Activated CD4-positive, alpha-beta T cell treated with anti-CD3 and anti-CD28 coated beads, Interleukin-2, amount 10 ng/mL, durations not matched to agents 24 days and 14 days (primary cell): Measurements from ENCODE around the gene ZNF740. TPM values are rescaled to one million over a fixed set of nuclear protein-coding genes. Genes with fewer than 3 reads are reported as not detected.
A peak's percentile ranks its signal among the peaks of the same experiment; 100 is the strongest.

Experiments used
- DNase-seq: peaks from one replicate; pipeline ENCODE4 v3.0.0; 2022
- H3K27ac Mint-ChIP-seq: one replicate; pipeline ENCODE4 v1.8.0; 2022; ENCODE audit warnings: mild to moderate bottlenecking, mixed read lengths
- H3K27me3 Mint-ChIP-seq: one replicate; pipeline ENCODE4 v1.8.0; 2022; ENCODE audit warnings: mixed read lengths
- H3K36me3 Mint-ChIP-seq: one replicate; pipeline ENCODE4 v1.8.0; 2022; ENCODE audit warnings: low read depth, mild to moderate bottlenecking, mixed read lengths
- H3K4me1 Mint-ChIP-seq: one replicate; pipeline ENCODE4 v1.8.0; 2021; ENCODE audit warnings: mixed read lengths
- H3K4me3 Mint-ChIP-seq: one replicate; pipeline ENCODE4 v1.8.0; 2022; ENCODE audit warnings: mild to moderate bottlenecking, moderate library complexity, mixed read lengths
- H3K9me3 Mint-ChIP-seq: one replicate; pipeline ENCODE4 v1.8.0; 2021; ENCODE audit warnings: mixed read lengths
- intact Hi-C: fragments of 100-400 bp; cut with micrococcal nuclease; formaldehyde crosslinking; loops from one replicate; pipeline ENCODE4 v1.15.1; 2023
- total RNA-seq: library from RNA; stranded (reverse); gene quantifications from 2 replicates; pipeline ENCODE4 v1.2.3, GENCODE V29; 2022

ZNF740 gene
- total RNA-seq: 44.0 and 50.5 TPM in 2 replicates

DNA sequence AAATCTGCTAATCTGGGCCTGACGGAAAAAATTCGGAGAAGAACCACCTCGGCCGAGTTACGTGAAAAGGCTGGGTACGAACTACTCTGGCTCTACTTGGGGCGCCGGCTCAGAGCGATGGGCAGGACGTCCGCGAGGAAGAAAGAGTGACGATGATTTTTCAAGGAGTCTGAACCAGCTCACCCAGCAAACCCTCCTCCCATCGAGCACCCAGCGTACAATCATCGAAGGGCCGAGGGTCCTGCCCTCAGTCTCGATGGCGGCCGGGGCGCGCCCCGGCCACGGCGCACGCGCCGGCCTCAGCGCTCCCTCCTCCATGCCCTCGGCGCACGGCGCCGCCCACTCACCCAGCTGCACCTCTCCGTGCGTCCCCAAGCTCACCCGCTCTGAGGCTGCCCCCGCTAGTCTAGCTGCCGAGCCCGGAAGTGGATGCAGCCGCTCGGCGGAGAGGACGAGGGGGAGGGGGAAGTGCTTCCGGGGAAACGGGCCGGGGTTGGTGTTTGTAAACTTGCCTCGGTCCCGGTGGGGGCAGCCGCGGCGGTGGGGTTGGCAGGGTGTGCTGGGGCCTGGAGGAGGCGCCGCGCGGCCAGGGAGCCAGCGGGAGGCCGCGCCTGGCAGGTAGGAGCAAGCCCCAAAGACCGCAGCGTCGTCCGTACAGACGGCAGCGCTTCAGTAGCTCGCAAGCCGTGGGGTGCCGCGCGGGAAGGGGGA is at the start of gene ZNF740, which contains the start of gene CSAD:
TSS of gene ZNF740 (plus strand) at position 503 of the 711 bp plus-strand sequence. CDS start 1,262 bp downstream, outside the sequence.
TSS of gene CSAD (minus strand) at position 706 of the 711 bp plus-strand sequence. CDS start 7,455 bp downstream, outside the sequence.
- peak; percentile 99 for DNase-seq
- Mint-ChIP-seq H3K4me3 (peak within 1 kb of the TSS; percentile 96), H3K9me3 (no peaks in the 10 kb centered on the region), H3K4me1 (peaks cover 48% of the 10 kb centered on the region), H3K36me3 (peaks cover 31% of the 10 kb centered on the region), H3K27ac (peak within 1 kb of the TSS; percentile 95), H3K27me3 (no peaks in the 10 kb centered on the region)
- intact Hi-C loops: loop anchor here (1.0 to 2.0 kb wide), 7 partner anchors 18 to 321 kb away; partner anchors contain the start of genes AAAS, MYG1 and TARBP2

DNA sequence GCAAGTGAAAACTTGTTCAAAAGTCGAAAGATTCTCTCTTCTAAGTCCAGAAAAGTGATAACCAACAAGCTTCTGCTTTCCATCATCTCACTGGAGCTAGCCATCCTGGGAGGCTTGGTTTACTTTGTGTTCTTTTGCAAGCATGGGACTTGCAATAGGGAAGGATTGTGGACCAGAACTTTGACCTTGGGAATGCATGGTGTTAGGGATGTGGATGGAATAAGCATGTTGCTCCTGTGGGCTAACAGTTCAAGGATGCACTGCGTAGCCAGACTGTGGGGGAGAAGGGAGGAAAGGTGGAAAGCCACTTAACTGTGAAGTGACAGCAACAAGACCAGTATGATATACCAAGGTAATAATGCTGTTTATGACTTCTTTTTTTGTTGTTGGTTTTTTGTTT is 48.7 kb upstream of the ZNF740 start:
- H3K36me3 Mint-ChIP-seq: no peaks in the 10 kb centered on the region
- no peaks in the 10 kb centered on the region for H3K9me3 Mint-ChIP-seq
- intact Hi-C loops: no loop called here
- no peak for DNase-seq
- H3K27ac Mint-ChIP-seq: no peak overlapping the region
- H3K4me3 Mint-ChIP-seq: no peak overlapping the region
- H3K4me1 Mint-ChIP-seq: no peaks in the 10 kb centered on the region
- peaks cover 14% of the 10 kb centered on the region for H3K27me3 Mint-ChIP-seq

GRCh38 chr12:53133722-53134121 is 46.8 kb upstream of the ZNF740 start:
- H3K4me1 Mint-ChIP-seq: no peaks in the 10 kb centered on the region
- H3K27ac Mint-ChIP-seq: no peak overlapping the region
- peaks cover 10% of the 10 kb centered on the region for H3K27me3 Mint-ChIP-seq
- intact Hi-C loops: no loop called here
- no peaks in the 10 kb centered on the region for H3K9me3 Mint-ChIP-seq
- H3K36me3 Mint-ChIP-seq: no peaks in the 10 kb centered on the region
- no peak for DNase-seq
- H3K4me3 Mint-ChIP-seq: no peak overlapping the region

DNA sequence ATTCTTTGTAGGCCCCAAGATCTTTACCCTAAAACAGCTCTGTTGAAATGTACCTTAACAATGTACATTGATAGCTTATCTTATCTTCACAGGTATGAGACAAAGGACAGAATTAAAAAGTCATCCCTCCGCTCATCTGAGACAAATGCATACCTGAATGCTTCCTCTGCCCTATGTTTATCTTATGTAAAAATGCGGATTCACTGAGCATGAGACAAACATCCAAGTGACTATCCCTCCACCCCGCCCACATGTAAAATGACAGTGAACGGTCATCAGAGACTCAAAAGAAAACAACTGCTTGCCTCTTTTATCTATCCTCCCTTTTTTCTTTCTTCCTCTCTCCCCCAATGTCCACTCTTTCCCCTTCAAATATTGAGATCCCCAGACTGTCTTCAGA is 37.2 kb upstream of the ZNF740 start:
- peaks cover 6% of the 10 kb centered on the region for H3K27me3 Mint-ChIP-seq
- intact Hi-C loops: no loop called here
- no peak overlapping the region for H3K4me3 Mint-ChIP-seq
- no peak overlapping the region for H3K27ac Mint-ChIP-seq
- DNase-seq: no peak
- no peaks in the 10 kb centered on the region for H3K4me1 Mint-ChIP-seq
- no peaks in the 10 kb centered on the region for H3K36me3 Mint-ChIP-seq
- no peaks in the 10 kb centered on the region for H3K9me3 Mint-ChIP-seq

- Mint-ChIP-seq H3K27me3 (peaks cover 6% of the 10 kb centered on the region), H3K27ac (no peak overlapping the region), H3K4me1 (no peaks in the 10 kb centered on the region), H3K36me3 (no peaks in the 10 kb centered on the region), H3K9me3 (no peaks in the 10 kb centered on the region), H3K4me3 (no peak overlapping the region)
- intact Hi-C loops: no loop called here
- no peak for DNase-seq
Observed at GRCh38 chr12:53145383-53146260, 34.9 kb upstream of the ZNF740 start.

DNA sequence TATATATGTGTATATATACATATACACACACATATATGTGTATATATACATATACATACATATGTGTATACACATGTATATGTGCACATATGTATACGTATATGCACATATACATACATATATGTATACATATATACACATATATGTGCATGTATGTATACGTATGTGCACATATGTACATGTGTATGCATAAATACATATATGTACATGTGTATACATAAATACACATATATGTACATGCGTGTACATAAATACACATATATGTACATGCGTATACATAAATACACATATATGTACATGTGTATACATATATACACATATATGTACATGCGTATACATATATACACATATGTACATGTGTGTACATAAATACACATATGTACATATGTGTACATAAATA is 33.3 kb upstream of the ZNF740 start:
- intact Hi-C loops: no loop called here

GRCh38 chr12:53147653-53148052 is 32.9 kb upstream of the ZNF740 start:
- H3K4me3 Mint-ChIP-seq: no peak overlapping the region
- no peak overlapping the region for H3K27ac Mint-ChIP-seq
- H3K4me1 Mint-ChIP-seq: no peaks in the 10 kb centered on the region
- intact Hi-C loops: no loop called here
- H3K9me3 Mint-ChIP-seq: no peaks in the 10 kb centered on the region
- peaks cover 9% of the 10 kb centered on the region for H3K27me3 Mint-ChIP-seq
- no peak for DNase-seq
- no peaks in the 10 kb centered on the region for H3K36me3 Mint-ChIP-seq

More for the DNA sequence above, 33.3 kb upstream of the ZNF740 start:
- Mint-ChIP-seq H3K9me3 (no peaks in the 10 kb centered on the region), H3K27me3 (peaks cover 9% of the 10 kb centered on the region), H3K27ac (no peak overlapping the region), H3K4me1 (no peaks in the 10 kb centered on the region), H3K36me3 (no peaks in the 10 kb centered on the region), H3K4me3 (no peak overlapping the region)
- DNase-seq: no peak

DNA sequence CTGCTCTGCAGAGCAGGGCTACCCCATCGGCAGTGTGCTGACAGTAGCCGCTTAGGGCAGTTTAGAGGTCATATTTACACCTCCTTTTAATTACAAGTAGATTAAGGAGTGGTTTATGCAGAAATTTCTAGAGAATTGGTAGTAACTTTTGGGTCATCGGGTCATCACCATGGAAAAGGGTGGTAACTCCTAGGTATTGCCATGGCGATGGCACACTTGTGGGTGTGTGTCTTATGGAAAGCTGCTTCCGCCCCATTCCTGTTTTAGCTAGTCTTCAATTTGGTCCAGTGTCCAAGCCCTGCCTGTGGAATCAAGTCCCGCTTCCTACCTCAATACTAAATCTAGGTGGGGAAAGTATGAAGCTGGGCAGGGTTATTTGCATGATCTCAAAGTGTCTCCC is 29.5 kb upstream of the ZNF740 start:
- no peaks in the 10 kb centered on the region for H3K9me3 Mint-ChIP-seq
- H3K27me3 Mint-ChIP-seq: peaks cover 4% of the 10 kb centered on the region
- DNase-seq: no peak
- intact Hi-C loops: no loop called here
- no peaks in the 10 kb centered on the region for H3K36me3 Mint-ChIP-seq
- H3K4me1 Mint-ChIP-seq: no peaks in the 10 kb centered on the region
- H3K4me3 Mint-ChIP-seq: no peak overlapping the region
- H3K27ac Mint-ChIP-seq: no peak overlapping the region

GRCh38 chr12:53152390-53152789 is 28.1 kb upstream of the ZNF740 start:
- peaks cover 4% of the 10 kb centered on the region for H3K27me3 Mint-ChIP-seq
- H3K27ac Mint-ChIP-seq: no peak overlapping the region
- H3K36me3 Mint-ChIP-seq: no peaks in the 10 kb centered on the region
- H3K4me3 Mint-ChIP-seq: no peak overlapping the region
- H3K9me3 Mint-ChIP-seq: no peaks in the 10 kb centered on the region
- no peak for DNase-seq
- H3K4me1 Mint-ChIP-seq: no peaks in the 10 kb centered on the region
- intact Hi-C loops: no loop called here

DNA sequence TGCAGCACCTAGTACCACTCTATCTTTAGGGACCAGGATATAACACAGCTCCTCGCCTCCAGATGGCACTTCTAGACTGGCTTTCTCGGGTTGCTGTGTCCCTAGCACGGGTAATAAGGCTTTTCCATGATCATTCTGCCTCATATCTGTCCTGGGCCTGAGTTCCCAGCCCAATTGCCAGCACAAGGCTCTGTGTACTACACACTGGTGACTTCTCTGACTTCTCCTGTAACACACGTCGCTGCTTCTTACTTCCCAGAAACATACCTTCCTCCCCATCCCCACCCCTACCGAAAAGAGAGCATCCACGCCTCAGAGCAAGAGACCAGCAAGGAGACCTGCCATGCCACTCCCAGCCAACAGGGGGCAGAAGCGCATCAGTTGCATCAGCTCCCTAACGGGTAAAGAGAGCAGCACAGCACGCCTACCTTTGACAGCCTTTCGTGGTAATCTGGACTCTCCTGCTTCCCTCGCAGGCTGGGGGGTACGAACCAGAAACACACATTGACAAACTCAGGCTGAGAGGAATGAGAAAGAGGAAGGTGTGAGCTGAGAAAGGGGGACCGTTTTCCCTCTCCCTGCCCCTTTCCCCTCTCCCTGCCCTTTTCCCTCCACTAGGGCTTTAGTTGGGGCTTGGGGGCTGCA is 21.2 kb upstream of the ZNF740 start:
- Mint-ChIP-seq H3K4me3 (peak overlapping the region; percentile 8), H3K27me3 (no peaks in the 10 kb centered on the region), H3K27ac (peak overlapping the region; percentile 38), H3K36me3 (no peaks in the 10 kb centered on the region), H3K4me1 (peaks cover 9% of the 10 kb centered on the region), H3K9me3 (no peaks in the 10 kb centered on the region)
- intact Hi-C loops: loop anchor here (1.0 to 5.0 kb wide), 9 partner anchors 31 to 186 kb away; partner anchors contain the start of genes AAAS, ESPL1 and PFDN5
- peak; percentile 97 for DNase-seq

- H3K27me3 Mint-ChIP-seq: no peaks in the 10 kb centered on the region
- no peak overlapping the region for H3K27ac Mint-ChIP-seq
- no peaks in the 10 kb centered on the region for H3K9me3 Mint-ChIP-seq
- no peaks in the 10 kb centered on the region for H3K36me3 Mint-ChIP-seq
- intact Hi-C loops: loop anchor here (1.0 to 5.0 kb wide), 9 partner anchors 30 to 185 kb away; partner anchors contain the start of genes AAAS, ESPL1 and PFDN5
- peaks cover 9% of the 10 kb centered on the region for H3K4me1 Mint-ChIP-seq
- H3K4me3 Mint-ChIP-seq: no peak overlapping the region
- no peak for DNase-seq
Observed at GRCh38 chr12:53160000-53160399, 20.5 kb upstream of the ZNF740 start.

- no peaks in the 10 kb centered on the region for H3K27me3 Mint-ChIP-seq
- H3K4me3 Mint-ChIP-seq: no peak overlapping the region
- no peaks in the 10 kb centered on the region for H3K9me3 Mint-ChIP-seq
- H3K4me1 Mint-ChIP-seq: peaks cover 9% of the 10 kb centered on the region
- no peak for DNase-seq
- no peaks in the 10 kb centered on the region for H3K36me3 Mint-ChIP-seq
- no peak overlapping the region for H3K27ac Mint-ChIP-seq
- intact Hi-C loops: no loop called here
Observed at GRCh38 chr12:53160673-53161072, 19.8 kb upstream of the ZNF740 start.

GRCh38 chr12:53161119-53161911 is 19.2 kb upstream of the ZNF740 start:
- H3K27ac Mint-ChIP-seq: no peak overlapping the region

More at GRCh38 chr12:53161119-53161911, 19.2 kb upstream of the ZNF740 start:
- no peaks in the 10 kb centered on the region for H3K27me3 Mint-ChIP-seq
- no peak overlapping the region for H3K4me3 Mint-ChIP-seq
- DNase-seq: no peak
- no peaks in the 10 kb centered on the region for H3K36me3 Mint-ChIP-seq
- intact Hi-C loops: no loop called here
- no peaks in the 10 kb centered on the region for H3K9me3 Mint-ChIP-seq
- peaks cover 10% of the 10 kb centered on the region for H3K4me1 Mint-ChIP-seq
